Measurements from ENCODE around the gene CACNA1A.
A peak's percentile ranks its signal among the peaks of the same experiment; 100 is the strongest.

Gene CACNA1A

GRCh38 chr19:13506471-13506820 is at the start of gene CACNA1A:
Gene CACNA1A, minus strand, starts transcription at chr19:13506479. Its CDS starts 255 bp downstream, at chr19:13506224.
- Histone ChIP-seq H3K36me3 (no peaks in the 10 kb centered on the region), H3K9ac (peak within 1 kb of the TSS; percentile 34; the same call in 1 of the 2 replicates), H3K4me2 (peak within 1 kb of the TSS; percentile 61), H3K4me3 (peak within 1 kb of the TSS; percentile 66), H3K27ac (no peak within 1 kb of the TSS), H3K9me3 (no peaks in the 10 kb centered on the region), H3K4me1 (peaks cover 17% of the 10 kb centered on the region), H4K20me1 (no peaks in the 10 kb centered on the region), H3K27me3 (peaks cover 66% of the 10 kb centered on the region)
- no peak for TF ChIP-seq Cebpa-rat (IDR thresholded peaks at IDR 0.05)

GRCh38 chr19:13554506-13555240 is 48.4 kb upstream of the CACNA1A start:
- no peak for TF ChIP-seq Cebpa-rat (IDR thresholded peaks at IDR 0.05)
- H3K36me3 ChIP-seq, result no peaks in the 10 kb centered on the region
- no peak overlapping the region for H3K27ac ChIP-seq
- no peaks in the 10 kb centered on the region for H3K27me3 ChIP-seq
- H3K4me3 ChIP-seq, result no peak overlapping the region
- no peaks in the 10 kb centered on the region for H3K9me3 ChIP-seq
- no peak overlapping the region for H3K4me2 ChIP-seq
- no peaks in the 10 kb centered on the region for H4K20me1 ChIP-seq
- H3K9ac ChIP-seq, result no peak overlapping the region
- H3K4me1 ChIP-seq, result no peaks in the 10 kb centered on the region

GRCh38 chr19:13553880-13554400 is 47.7 kb upstream of the CACNA1A start:
- no peak for TF ChIP-seq Cebpa-rat (IDR thresholded peaks at IDR 0.05)
- Histone ChIP-seq H3K36me3 (no peaks in the 10 kb centered on the region), H3K27me3 (no peaks in the 10 kb centered on the region), H3K9ac (no peak overlapping the region), H3K4me1 (no peaks in the 10 kb centered on the region), H4K20me1 (no peaks in the 10 kb centered on the region), H3K9me3 (no peaks in the 10 kb centered on the region), H3K4me2 (no peak overlapping the region), H3K4me3 (no peak overlapping the region), H3K27ac (no peak overlapping the region)

- H3K36me3 ChIP-seq, result no peaks in the 10 kb centered on the region
- no peak overlapping the region for H3K4me2 ChIP-seq
- no peak overlapping the region for H3K9ac ChIP-seq
- no peaks in the 10 kb centered on the region for H4K20me1 ChIP-seq
- no peak overlapping the region for H3K4me3 ChIP-seq
- no peaks in the 10 kb centered on the region for H3K9me3 ChIP-seq
- H3K4me1 ChIP-seq, result no peaks in the 10 kb centered on the region
- H3K27me3 ChIP-seq, result no peaks in the 10 kb centered on the region
- no peak for TF ChIP-seq Cebpa-rat (IDR thresholded peaks at IDR 0.05)
- H3K27ac ChIP-seq, result no peak overlapping the region
Measured at GRCh38 chr19:13548131-13548530, 41.9 kb upstream of the CACNA1A start.

GRCh38 chr19:13547102-13547501 is 40.8 kb upstream of the CACNA1A start:
- no peak overlapping the region for H3K4me3 ChIP-seq
- no peak overlapping the region for H3K27ac ChIP-seq
- H3K9me3 ChIP-seq, result no peaks in the 10 kb centered on the region
- H4K20me1 ChIP-seq, result no peaks in the 10 kb centered on the region
- no peak for TF ChIP-seq Cebpa-rat (IDR thresholded peaks at IDR 0.05)
- H3K4me2 ChIP-seq, result no peak overlapping the region
- H3K4me1 ChIP-seq, result no peaks in the 10 kb centered on the region
- H3K27me3 ChIP-seq, result no peaks in the 10 kb centered on the region
- no peak overlapping the region for H3K9ac ChIP-seq
- no peaks in the 10 kb centered on the region for H3K36me3 ChIP-seq

- H3K4me2 ChIP-seq, result no peak overlapping the region
- H3K36me3 ChIP-seq, result no peaks in the 10 kb centered on the region
Measured at GRCh38 chr19:13544423-13544822, 38.1 kb upstream of the CACNA1A start.

GRCh38 chr19:13541554-13541953 is 35.3 kb upstream of the CACNA1A start:
- Histone ChIP-seq H3K9ac (no peak overlapping the region), H3K27me3 (no peaks in the 10 kb centered on the region), H3K4me2 (no peak overlapping the region), H4K20me1 (no peaks in the 10 kb centered on the region), H3K4me3 (no peak overlapping the region), H3K36me3 (no peaks in the 10 kb centered on the region), H3K27ac (no peak overlapping the region), H3K4me1 (no peaks in the 10 kb centered on the region), H3K9me3 (no peaks in the 10 kb centered on the region)
- TF ChIP-seq Cebpa-rat (IDR thresholded peaks at IDR 0.05), result no peak

More at GRCh38 chr19:13544423-13544822, 38.1 kb upstream of the CACNA1A start:
- Histone ChIP-seq H3K4me1 (no peaks in the 10 kb centered on the region), H3K27ac (no peak overlapping the region), H3K9ac (no peak overlapping the region), H3K4me3 (no peak overlapping the region), H3K9me3 (no peaks in the 10 kb centered on the region), H4K20me1 (no peaks in the 10 kb centered on the region), H3K27me3 (no peaks in the 10 kb centered on the region)
- no peak for TF ChIP-seq Cebpa-rat (IDR thresholded peaks at IDR 0.05)

GRCh38 chr19:13539332-13539731 is 33.1 kb upstream of the CACNA1A start:
- Histone ChIP-seq H3K9ac (no peak overlapping the region), H3K4me1 (no peaks in the 10 kb centered on the region), H3K4me2 (no peak overlapping the region), H3K27ac (no peak overlapping the region), H3K9me3 (no peaks in the 10 kb centered on the region), H3K27me3 (no peaks in the 10 kb centered on the region), H4K20me1 (no peaks in the 10 kb centered on the region), H3K36me3 (no peaks in the 10 kb centered on the region), H3K4me3 (no peak overlapping the region)
- TF ChIP-seq Cebpa-rat (IDR thresholded peaks at IDR 0.05), result no peak

GRCh38 chr19:13538601-13539253 is 32.4 kb upstream of the CACNA1A start:
- Histone ChIP-seq H3K4me3 (no peak overlapping the region), H3K27ac (no peak overlapping the region), H3K4me1 (no peaks in the 10 kb centered on the region), H3K27me3 (no peaks in the 10 kb centered on the region), H4K20me1 (no peaks in the 10 kb centered on the region), H3K4me2 (no peak overlapping the region), H3K36me3 (no peaks in the 10 kb centered on the region), H3K9ac (no peak overlapping the region), H3K9me3 (no peaks in the 10 kb centered on the region)
- TF ChIP-seq Cebpa-rat (IDR thresholded peaks at IDR 0.05), result no peak

GRCh38 chr19:13537454-13537853 is 31.2 kb upstream of the CACNA1A start:
- Histone ChIP-seq H3K4me2 (no peak overlapping the region), H4K20me1 (no peaks in the 10 kb centered on the region), H3K27ac (no peak overlapping the region), H3K36me3 (no peaks in the 10 kb centered on the region), H3K27me3 (no peaks in the 10 kb centered on the region), H3K4me1 (no peaks in the 10 kb centered on the region), H3K9me3 (no peaks in the 10 kb centered on the region), H3K9ac (no peak overlapping the region), H3K4me3 (no peak overlapping the region)
- TF ChIP-seq Cebpa-rat (IDR thresholded peaks at IDR 0.05), result no peak

Measured in BLaER1 (cell line).